ENCODE measurements around the gene AFP. TPM values are rescaled to one million over a fixed set of nuclear protein-coding genes. Genes with fewer than 3 reads are reported as not detected.
A peak's percentile ranks its signal among the peaks of the same experiment; 100 is the strongest.

Gene AFP
- total and polyA plus RNA-seq, 9 of the 15 experiments (the other 6 are each of a cell fraction or from before 2014, with no cell fraction given), result 0.47 to 6.2 (median 3.0) TPM

- FAIRE-seq (no peak), ATAC-seq (no peak), DNase-seq (ENCODE audit: extremely low read depth in 1 of 4, low spot score in 3 of 4) (no peak)
- Histone ChIP-seq H3K4me2 (ENCODE audit: insufficient read depth, low read length) (no peak overlapping the region), H3K9me3 (replicated peaks; ENCODE audit: control insufficient read depth, insufficient read depth, low read depth, low read length) (no peaks in the 10 kb centered on the region), H3K4me1 (replicated peaks in 1 of 2; ENCODE audit: control insufficient read depth in 2 of 2, insufficient read depth in 2 of 2, low read length in 2 of 2) (peaks cover 5 to 17% of the 10 kb centered on the region in 2 experiments; a peak in 4 of 5 replicates), H3K79me2 (ENCODE audit: control insufficient read depth, insufficient read depth, low read length) (no peaks in the 10 kb centered on the region), H3K9ac (ENCODE audit: insufficient read depth in 1 of 2, low read depth in 2 of 2, low read length in 2 of 2) (no peak overlapping the region), H3K9me1 (ENCODE audit: control insufficient read depth, insufficient read depth, low read length) (no peaks in the 10 kb centered on the region), H4K20me1 (replicated peaks; ENCODE audit: control insufficient read depth, insufficient read depth, low read length) (no peaks in the 10 kb centered on the region), H2AFZ (ENCODE audit: low read depth, low read length) (peak overlapping the region; percentile 49; the same call in 1 of the 2 replicates), H3K36me3 (ENCODE audit: control insufficient read depth, insufficient read depth, low read length) (no peaks in the 10 kb centered on the region), H3K27ac (ENCODE audit: extremely low read depth, low read depth, low read length) (no peak overlapping the region), H3K4me3 (no peak overlapping the region), H3K27me3 (ENCODE audit: control insufficient read depth in 2 of 2, insufficient read depth in 2 of 2, low read length in 2 of 2) (no peaks in the 10 kb centered on the region)
- in situ Hi-C loops (cut with MboI), result no loop called here
- no peak for TF ChIP-seq KAT8 (IDR thresholded peaks at IDR 0.05; ENCODE audit: low read depth)
- TF ChIP-seq EHMT2 (IDR thresholded peaks at IDR 0.05), result no peak
- no peak for TF ChIP-seq PHF20 (IDR thresholded peaks at IDR 0.05; ENCODE audit: partially characterized antibody)
- no peak for TF ChIP-seq CSDE1 (IDR thresholded peaks at IDR 0.05)
- TF ChIP-seq FOXA3 (CRISPR knock-in tag; conservative IDR thresholded peaks at IDR 0.05 in 1 of 2, IDR thresholded peaks at IDR 0.05 in 1 of 2), result no peak
- no peak for TF ChIP-seq HMGN3 (IDR thresholded peaks at IDR 0.05; ENCODE audit: borderline replicate concordance, extremely low read depth, insufficient read length, low read depth, low read length)
- TF ChIP-seq ZNF41 (CRISPR knock-in tag; conservative IDR thresholded peaks at IDR 0.05), result no peak
- TF ChIP-seq, protein P1, sequence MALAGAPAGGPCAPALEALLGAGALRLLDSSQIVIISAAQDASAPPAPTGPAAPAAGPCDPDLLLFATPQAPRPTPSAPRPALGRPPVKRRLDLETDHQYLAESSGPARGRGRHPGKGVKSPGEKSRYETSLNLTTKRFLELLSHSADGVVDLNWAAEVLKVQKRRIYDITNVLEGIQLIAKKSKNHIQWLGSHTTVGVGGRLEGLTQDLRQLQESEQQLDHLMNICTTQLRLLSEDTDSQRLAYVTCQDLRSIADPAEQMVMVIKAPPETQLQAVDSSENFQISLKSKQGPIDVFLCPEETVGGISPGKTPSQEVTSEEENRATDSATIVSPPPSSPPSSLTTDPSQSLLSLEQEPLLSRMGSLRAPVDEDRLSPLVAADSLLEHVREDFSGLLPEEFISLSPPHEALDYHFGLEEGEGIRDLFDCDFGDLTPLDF (CRISPR knock-in tag; IDR thresholded peaks at IDR 0.05), result no peak
- POLR2A ChIA-PET, result no interaction called here
- intact Hi-C loops (cut with micrococcal nuclease), result no loop called here
- CTCF ChIA-PET (ENCODE audit: low intra/inter-chr PET ratio), result no interaction called here
- no TSS peak for BruUV-seq (replicated peaks)
Observed at GRCh38 chr4:73453701-73454005, 17.6 kb downstream of the AFP start.
